Putamen (tissue), 1 donor: Measurements from ENCODE around the gene PLPP3.
"Not testable (repeated sequence)": the region's sequence is repeated elsewhere in the genome, so short reads cannot be mapped to it uniquely, and the experiment has no call there.

Experiments
- DNase-seq: peaks from one replicate; pipeline ENCODE4 v3.0.0-alpha.2; 2016; ENCODE audit warnings: low spot score

PLPP3 gene

DNA sequence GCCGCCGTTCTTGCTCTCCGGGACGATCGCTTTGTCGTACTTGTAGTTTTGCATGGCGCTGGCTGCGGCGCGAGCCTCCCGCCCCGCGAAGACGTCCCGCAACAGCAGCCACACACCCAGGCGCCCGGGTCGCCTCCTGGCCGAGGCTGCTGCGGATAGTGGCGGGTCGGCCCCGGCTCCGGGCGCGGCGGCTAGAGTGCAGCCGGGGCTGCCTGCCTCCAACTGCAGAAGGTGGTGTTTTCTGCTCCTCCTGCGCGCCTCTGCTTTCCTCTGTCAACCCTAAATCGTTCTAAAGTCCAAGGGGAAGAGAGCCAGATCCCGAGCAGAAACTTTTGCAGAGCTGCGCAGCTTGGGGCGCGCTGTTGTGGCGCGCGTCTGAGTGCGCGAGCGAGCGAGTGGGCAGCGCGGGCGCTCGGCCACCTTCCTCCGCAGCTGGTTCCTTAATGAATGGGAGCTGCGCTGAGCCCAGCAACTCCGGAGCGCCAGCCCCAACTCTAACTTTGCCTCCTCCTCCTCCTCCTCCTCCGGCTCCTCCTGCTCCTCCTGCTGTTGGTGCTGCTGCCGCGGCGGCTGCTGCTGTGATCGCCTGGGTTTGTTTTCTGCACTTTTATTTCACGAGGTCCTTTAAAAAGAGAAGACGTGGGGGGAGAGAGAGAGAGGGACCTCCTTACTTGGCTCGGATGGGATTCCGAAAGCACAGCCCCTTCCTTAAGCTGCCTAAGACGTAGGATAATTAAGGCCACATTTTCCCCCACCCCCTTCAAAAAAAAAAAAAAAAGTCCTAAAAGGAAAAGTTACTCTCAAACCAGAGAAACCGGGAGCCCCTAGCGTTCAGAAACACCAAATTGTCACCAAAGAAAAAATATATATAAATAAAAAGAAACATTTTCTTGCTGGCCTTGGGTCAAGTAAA lies at the start of gene PLPP3:
TSS of gene PLPP3 (minus strand) at position 601 of the 913 bp plus-strand sequence. CDS start at position 54, 547 bp downstream.
- peak; percentile 86 for DNase-seq

DNA sequence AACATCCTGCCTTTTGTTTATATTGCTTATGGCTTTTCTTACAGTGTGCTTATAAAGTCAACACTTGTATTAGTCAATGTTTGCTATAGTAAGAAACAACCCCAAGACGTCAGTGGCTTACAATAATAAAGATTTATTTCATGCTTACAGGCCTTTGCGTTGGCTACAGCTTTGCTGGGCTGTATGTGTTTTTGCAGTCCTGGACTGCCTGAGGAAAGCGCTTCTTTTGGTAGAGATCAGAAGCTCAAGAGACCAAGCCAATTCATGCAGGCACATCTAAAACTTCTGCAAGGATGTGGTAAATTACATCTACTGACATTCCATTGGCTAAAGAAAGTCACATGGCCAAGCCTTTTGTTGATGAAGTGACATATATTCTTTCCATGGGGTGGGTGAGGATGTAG lies 48.3 kb upstream of the PLPP3 start:
- no peak for DNase-seq

DNA sequence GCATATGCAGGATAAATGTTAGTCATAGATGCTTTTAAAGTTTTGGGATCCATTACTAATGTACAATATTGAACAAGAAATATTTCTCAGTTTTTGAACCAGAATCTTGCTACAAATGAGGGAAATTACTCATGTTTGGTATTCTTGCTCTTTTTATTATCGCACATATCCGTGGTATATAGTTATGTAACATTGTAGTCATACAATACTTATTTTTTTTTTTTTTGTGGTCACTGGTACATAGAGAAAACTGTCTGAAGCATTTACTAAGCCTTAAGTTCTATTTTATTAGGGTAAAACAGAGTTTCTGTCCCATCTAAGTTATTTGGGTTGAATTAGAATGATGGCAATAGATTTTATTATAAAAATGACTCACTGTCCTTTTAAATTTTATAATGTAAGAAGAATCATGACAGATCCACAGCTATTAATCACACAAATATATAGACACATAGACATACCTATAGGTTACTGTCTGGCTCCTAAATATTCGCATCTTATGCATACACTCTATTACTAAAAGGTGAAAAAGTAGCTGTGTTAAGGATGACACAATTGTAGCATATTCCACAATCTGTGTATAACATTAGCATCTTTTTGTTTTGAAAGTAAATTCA lies 47.8 kb upstream of the PLPP3 start:
- no peak for DNase-seq

DNA sequence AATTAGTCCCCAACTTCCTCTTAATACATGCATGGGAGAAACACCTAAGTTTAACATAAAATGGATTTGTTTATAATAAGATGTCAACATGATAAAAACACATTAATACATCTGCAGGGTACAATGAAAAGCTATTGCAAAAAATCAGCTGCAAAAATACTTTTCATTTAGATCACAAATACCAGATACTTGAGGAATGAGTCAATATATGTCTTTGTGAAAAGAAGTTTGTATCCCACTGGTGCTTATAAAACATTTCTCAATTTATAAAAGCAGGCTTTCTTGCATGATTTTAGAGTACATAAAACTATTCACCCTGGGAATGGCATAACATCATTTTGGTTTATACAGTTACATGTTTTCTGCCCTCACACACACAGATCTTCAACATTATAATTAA lies 47.2 kb upstream of the PLPP3 start:
- no peak for DNase-seq

DNA sequence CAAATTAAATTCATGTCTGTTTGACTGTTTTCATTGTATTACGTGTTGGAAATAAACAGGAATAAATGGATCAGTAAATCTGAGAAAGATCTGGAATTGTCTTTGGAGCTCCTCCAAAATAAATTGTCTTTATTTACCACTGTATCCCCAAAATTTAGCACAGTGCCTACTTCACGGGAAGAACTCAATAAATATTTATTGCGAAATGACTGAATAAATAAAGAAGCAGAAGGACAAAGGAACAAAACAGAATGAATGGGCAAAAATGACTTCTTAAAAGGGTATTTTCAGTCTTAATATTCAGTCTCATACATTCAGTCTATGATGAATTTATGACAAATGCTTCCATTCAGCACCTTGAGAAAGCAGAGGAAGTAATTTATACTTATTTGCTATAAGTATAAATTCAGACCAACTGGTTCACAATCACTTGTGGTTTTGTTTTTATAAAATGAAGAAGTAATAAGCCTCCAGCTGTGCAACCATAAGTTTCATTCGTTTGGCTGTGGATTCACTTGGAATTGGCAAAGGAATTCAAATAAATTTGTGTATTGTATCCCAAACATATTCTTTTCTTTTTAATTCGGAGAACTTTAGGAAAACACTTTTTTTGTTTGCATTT lies 46.6 kb upstream of the PLPP3 start:
- no peak for DNase-seq

DNA sequence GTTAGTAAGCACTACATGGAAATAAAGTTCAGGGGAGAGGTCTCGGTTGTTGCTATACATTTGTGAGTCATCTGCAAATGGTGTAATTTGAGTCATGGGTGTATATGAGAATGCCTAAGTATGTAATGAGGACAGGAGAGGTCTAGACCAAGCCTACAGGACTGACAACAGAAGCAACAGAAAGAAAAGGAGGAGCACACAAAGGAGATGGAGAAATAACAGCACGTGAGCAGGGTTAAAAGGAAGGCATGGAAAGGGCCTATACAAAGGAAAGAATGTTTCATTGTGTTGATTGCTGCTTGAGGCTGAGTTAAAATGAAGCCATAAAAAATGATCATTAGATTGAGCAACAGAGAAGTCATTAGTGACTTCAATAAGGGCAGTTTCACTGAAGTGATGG lies 37.8 kb upstream of the PLPP3 start:
- DNase-seq: no peak

DNA sequence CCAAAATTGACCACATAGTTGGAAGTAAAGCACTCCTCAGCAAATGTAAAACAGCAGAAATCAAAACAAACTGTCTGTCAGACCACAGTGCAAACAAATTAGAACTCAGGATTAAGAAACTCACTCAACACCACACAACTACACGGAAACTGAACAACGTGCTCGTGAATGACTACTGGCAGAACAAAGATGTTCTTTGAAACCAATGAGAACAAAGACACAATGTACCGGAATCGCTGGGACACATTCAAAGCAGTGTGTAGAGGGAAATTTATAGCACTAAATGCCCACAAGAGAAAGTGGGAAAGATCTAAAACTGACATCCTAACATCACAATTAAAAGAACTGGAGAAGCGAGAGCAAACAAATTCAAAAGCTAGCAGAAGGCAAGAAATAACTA lies 31.4 kb upstream of the PLPP3 start:
- DNase-seq: not testable (repeated sequence)

DNA sequence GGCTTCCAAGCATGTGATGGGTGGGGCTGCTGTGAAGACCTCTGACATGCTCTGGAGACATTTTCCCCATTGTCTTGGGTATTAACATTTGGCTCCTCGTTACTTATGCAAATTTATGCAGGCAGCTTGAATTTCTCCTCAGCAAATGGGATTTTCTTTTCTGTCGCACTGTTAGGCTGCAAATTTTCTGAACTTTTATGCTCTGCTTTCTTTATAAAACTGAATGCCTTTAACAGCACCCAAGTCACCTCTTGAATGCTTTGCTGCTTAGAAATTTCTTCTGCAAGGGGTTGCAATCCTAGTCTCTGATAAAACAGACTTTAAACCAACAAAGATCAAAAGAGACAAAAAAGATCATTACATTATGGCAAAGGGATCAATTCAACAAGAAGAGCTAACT lies 30.7 kb upstream of the PLPP3 start:
- not testable (repeated sequence) for DNase-seq

DNA sequence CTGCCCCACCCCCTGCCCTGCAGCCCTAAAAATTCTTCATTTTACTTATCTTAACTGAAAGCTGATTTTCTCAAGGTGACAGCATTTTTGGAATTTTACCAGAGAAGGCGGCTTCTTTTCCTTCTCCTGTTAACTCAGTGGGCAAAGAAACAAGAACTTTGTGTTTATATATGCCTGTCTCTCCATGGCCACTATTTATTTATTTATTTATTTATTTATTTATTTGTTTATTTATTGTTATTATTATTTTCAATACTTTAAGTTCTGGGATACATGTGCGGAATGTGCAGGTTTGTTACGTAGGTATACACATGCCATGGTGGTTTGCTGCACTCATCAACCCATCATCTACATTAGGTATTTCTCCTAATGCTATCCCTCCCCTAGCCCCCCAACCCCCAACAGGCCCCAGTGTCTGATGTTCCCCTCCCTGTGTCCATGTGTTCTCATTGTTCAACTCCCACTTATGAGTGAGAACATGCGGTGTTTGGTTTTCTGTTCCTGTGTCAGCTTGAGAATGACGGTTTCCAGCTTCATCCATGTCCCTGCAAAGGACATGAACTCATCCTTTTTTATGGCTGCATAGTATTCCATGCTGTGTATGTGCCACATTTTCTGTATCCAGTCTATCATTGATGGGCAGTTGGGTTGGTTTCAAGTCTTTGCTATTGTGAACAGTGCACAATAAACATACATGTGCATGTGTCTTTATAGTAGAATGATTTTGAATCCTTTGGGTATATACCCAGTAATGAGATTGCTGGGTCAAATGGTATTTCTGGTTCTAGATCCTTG lies 16.2 kb upstream of the PLPP3 start:
- DNase-seq: not testable (repeated sequence)

DNA sequence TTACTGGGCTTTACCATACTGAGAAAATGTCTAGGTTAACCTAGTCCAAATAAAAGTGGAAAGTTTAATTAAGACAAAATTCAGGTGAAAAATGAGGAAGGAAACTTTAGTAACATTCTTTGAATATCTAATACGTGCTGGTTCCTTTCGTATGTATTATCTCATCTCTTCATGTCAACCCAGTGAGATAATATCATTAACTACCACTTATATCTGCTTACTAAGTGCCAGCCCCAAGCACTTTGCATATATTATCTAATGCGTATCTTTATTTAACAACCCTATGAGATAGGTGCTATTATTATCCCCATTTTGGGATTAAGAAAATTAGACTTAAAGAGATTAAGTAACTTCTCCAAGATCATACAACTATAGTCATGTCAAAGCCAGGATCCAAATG lies 12.5 kb upstream of the PLPP3 start:
- no peak for DNase-seq

DNA sequence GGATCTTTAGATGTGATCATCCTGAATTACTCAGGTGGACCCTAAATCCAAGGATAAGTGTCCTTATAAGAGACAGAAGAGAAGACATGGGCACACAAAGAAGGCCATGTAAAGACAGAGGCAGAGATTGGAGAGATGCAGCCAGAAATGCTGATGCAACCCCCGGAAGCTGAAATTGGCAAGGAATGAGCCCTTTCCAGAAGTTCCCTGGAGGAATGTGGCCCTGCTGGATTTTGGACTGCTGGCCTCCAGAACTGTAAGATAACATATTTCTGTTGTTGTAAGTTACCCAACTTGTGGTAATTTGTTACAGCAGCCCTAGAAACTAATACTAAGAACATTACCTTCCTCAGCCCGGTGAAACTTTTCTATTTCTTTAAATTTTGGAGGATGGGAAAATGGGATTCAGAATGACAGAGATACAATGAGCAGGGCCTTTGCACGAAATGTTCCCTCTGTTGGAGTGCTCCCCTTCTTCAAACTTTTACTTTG lies 11.2 kb upstream of the PLPP3 start:
- DNase-seq: no peak

DNA sequence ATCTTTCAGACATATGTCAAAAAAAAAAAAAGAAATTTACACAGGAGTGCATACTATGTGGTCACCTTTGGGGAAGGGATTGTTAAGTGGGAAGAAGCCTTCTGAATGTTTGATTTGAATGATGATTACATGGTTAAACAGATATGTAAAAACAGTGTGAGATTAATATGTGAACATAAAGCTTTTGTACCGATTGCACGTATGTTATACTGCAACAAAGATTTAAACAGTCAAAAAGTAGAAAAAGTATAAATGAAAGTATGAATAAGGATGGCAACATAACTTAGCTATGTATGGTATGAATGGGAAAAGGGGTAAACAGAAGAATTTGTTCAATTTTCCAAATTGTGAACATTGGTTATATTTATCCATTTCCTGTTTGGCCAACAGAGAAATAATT lies 10.0 kb upstream of the PLPP3 start:
- no peak for DNase-seq

DNA sequence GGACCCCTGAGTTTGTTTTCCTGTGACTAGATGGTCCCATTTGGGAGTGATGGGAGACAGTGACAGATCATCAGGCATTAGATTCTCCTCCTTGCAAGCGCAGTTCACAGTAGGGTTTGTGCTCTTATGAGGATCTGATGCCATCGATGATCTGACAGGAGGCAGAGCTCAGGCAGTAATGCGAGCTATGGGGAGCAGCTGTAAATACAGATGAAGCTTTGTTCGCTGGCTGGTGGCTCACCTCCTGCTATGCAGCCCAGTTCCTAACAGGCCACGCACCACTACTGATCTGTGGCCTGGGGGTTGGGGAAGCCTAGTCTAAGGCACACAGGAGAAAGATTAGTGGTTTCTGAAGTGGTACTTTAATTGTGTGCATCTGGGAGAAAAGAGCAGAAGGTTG lies 7.1 kb upstream of the PLPP3 start:
- DNase-seq: no peak

DNA sequence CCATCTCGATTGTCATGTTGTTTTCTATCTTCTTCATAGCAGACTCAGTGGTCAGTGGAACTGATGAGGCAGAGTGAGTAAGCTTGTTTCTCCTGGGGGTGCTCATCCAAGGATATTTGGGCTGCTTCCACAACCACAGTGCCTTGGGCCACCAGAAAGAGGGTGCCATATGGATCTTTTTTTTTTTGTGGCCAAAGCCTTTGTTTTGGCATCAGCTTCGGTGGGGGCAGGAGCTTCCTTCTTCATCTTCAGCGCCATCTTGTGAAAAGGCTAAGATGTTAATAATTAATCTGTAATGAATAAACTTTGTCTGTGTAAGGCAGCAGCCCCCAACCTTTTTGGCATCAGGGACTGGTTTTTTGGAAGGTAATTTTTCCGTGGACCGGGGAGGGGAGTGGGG lies 6.6 kb upstream of the PLPP3 start:
- no peak for DNase-seq

DNA sequence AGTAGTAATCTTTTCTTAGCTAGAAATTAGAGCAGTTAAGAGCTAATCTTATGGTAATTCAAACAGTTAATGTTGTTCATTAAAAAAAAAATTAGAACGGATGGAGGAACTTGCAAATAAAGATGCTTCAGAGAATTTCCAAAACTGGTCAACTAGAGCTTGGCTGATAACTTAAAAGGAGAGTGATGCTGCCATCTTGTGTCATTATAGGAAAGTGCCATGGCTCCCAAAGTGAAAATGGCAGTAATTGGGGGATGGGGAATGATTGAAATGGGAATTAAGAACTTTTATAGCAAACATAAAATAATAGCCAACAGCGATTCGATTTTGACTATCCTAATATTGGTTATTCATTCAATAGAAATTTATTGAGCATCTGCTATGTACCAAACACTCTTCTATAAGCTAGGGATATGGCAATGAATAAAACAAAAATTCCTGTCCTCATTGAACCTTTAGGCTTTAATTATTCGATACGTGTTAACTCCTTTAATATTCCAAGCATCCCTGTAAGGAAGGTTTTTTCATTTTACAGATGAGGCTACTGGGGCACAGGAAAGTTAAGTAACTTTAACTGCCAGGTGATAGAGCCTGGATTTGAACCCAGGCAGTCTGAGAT lies 5.7 kb upstream of the PLPP3 start:
- peak; percentile 58 for DNase-seq

DNA sequence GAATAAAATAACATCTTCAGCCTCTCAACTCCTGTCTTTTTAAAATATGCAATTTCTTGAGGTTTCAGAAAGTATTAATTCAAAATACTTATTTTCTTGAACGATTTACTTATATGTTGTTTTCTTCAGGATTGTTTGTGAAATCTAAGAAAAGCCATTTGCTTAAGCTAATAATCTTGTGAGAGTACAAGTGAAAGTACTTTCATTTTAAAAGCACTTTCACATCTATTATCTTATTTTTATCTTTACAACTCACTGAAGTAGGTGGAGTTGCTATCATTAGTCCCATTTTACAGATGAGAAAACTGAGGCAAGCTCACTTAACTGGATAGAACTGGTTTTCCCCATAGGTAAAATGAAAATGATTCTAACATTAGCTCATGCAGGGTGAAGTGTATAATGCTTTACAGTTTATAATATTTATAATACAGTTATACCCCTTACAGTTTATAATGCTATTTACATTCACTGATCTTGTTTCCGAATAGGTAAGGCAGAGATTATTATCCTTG lies 4.7 kb upstream of the PLPP3 start:
- no peak for DNase-seq

DNA sequence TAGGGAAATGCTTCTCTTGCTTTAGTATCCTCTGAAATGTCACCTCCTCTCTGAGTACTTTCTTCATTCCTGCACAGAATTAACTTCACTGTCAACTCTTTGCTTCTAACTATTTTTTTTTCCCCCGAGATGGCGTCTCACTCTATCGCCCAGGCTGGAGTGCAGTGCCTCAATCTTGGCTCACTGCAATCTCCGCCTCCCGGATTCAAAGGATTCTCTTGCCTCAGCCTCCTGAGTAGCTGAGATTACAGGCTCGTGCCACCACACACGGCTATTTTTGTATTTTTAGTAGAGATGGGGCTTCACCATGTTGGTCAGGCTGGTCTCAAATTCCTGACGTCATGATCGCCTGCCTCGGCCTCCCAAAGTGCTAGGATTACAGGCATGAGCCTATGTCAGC lies 1.4 kb upstream of the PLPP3 start:
- no peak for DNase-seq

DNA sequence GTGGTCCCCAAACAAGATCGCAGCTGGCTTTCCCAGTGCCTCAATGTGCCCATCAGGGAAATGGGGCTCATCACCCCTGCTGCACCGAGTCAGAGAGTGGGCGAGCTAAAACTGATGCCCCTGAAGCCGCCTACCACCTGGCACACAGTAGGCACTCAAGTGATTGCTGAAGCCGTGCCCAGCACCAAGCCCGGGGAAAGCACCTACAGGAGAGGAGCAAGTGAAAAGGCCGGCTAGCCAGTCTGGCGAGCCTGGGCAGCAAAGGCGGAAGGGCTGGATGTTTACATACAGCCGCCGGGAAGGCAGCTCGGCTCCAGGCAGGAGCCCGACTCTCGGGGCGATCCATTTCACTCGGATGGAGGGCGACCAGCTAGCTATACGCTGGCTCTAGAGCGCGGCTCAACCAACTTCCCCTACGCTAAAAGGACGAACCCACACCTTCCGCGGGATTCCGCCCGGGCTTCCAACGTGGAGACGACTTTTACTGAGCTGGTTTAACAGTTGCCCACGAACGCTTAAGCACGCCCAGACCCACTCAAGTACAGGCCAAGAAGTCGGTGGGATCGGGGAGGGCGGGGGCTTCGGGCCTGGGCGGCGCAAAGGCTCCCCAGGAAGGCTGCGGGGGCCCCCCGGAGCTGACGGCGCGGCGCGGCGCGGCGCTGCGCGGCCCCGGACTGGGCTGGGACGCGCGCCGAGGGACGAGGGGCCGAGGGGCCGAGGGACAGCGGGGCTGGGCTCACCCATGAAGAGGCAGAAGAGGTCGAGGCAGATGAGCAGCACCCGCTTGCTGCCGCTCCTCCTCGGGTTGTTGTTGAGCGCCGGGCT lies 1.0 kb downstream of the PLPP3 start:
- DNase-seq: no peak

DNA sequence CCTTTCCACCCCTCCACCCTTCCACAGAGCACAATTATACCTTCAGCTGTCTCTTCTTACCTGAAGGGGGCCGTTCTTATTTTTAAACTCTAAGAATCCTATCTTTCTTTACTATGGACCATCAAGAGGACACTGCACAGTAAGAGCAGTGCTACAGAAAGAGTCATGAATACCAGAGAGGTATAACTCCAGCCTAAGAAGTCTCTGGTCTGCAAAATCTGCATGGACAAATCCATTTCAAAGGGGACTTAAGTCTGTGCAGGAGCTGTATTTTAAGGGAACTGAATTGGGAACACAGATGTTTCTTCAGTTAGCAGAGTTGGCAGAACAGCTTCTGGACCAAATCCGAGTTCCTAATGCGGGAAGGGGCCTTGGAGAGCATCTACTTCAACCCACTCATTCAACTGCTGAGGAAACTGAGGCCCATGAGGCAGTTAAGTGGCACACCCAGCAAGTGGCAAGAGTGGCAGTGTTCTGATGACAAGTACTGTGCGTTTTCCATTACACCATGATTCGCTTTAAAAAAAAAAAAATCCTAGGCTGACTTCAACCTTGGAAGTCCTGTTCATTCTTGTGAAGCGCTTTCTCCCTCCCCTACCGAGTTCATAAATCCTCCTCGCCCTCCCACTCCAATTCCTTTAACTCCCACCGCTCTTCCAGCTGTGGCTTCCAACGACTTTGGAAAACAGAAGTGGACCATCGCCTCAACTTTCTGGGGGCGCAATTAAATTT lies 1.8 kb downstream of the PLPP3 start:
- DNase-seq: no peak

DNA sequence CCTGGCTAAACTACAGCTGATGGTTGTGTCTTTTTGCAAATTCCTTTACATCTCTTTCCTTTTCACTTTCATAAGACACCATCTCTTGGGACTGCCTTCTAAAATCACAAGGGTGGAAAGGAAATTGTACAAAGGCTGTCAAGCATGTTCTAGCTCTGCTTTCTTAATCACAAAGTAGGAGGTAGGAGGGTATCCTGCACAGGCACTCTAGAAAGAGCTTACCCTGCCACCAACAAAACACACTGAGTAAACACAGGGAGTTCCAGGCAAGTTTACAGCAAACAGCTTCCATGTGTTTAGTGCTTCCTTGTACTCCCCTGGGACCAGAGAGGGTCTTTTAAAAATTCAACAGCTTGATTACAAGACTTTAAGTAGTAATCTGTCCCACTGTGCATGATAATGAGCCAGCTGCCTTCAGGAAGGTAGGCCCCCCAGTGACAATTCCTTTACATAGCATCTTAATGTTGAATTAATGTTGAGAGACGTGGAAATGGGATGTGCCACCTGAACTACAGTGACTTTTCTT lies 2.4 kb downstream of the PLPP3 start:
- no peak for DNase-seq
